ENCODE measurements around the gene ATRNL1. TPM values are rescaled to one million over a fixed set of nuclear protein-coding genes. Genes with fewer than 3 reads are reported as not detected.
"Not testable (repeated sequence)": the region's sequence is repeated elsewhere in the genome, so short reads cannot be mapped to it uniquely, and the experiment has no call there.

ATRNL1 gene
- total RNA-seq, 4 donors from 2014 or later, result 0.34 to 1.1 (median 0.55) TPM

DNA sequence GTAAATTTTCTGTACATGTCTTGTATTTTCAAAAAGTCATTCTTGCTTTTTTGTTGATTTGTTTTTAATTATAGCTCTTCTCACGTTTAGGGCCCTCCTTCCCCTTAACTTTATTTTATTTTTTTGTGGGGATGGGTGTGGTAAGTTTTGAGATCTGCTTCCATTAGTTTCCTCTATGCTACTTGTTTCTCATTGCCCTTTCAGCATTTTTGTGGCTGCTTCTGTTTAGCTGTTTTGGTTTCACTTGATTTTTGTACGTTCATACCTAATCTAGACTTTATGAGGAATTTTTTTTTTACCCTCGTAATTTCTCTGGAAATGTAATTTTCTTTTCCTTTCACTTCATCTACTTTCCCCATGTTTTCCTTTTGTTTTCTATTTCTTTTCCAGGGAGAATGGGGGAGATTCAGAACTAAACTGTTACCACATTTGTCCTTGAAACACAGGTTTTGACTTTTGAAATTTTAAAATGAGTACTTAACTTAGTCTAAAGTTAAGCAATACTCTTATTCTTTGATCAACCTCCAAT lies 80.8 kb downstream of the ATRNL1 start:
- no peak for DNase-seq (ENCODE audit: low spot score in 2 of 2)

DNA sequence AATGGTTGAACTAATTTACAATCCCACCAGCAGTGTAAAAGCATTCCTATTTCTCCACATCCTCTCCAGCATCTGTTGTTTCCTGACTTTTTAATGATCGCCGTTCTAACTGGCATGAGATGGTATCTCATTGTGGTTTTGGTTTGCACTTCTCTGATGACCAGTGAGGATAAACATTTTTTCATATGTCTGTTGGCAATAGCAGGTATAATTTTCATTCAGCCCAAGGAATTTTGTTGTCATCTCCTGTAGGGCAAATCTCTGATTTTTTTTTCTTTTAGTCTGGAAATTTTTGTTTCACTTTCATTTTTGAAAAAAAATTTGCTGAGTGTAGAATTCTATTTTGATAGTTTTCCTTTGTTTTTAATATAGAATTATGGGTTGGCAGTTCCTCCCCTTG lies 114.1 kb downstream of the ATRNL1 start:
- intact Hi-C loops (cut with DNase I; ENCODE audit: low total_unique reads), result not testable (repeated sequence)

More for the DNA sequence above, 80.8 kb downstream of the ATRNL1 start:
- no peak for TF ChIP-seq POLR2A (IDR thresholded peaks at IDR 0.05)
- TF ChIP-seq, protein P1, sequence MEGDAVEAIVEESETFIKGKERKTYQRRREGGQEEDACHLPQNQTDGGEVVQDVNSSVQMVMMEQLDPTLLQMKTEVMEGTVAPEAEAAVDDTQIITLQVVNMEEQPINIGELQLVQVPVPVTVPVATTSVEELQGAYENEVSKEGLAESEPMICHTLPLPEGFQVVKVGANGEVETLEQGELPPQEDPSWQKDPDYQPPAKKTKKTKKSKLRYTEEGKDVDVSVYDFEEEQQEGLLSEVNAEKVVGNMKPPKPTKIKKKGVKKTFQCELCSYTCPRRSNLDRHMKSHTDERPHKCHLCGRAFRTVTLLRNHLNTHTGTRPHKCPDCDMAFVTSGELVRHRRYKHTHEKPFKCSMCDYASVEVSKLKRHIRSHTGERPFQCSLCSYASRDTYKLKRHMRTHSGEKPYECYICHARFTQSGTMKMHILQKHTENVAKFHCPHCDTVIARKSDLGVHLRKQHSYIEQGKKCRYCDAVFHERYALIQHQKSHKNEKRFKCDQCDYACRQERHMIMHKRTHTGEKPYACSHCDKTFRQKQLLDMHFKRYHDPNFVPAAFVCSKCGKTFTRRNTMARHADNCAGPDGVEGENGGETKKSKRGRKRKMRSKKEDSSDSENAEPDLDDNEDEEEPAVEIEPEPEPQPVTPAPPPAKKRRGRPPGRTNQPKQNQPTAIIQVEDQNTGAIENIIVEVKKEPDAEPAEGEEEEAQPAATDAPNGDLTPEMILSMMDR (IDR thresholded peaks at IDR 0.05), result no peak
- intact Hi-C loops (cut with DNase I; ENCODE audit: low total_unique reads), result no loop called here
- H3K4me3 ChIP-seq (ENCODE audit: low read depth, poor library complexity, severe bottlenecking), result no peak overlapping the region
- 74 to 77% methylated on average over 3 of the region's 3 CpGs for WGBS, 2 donors

DNA sequence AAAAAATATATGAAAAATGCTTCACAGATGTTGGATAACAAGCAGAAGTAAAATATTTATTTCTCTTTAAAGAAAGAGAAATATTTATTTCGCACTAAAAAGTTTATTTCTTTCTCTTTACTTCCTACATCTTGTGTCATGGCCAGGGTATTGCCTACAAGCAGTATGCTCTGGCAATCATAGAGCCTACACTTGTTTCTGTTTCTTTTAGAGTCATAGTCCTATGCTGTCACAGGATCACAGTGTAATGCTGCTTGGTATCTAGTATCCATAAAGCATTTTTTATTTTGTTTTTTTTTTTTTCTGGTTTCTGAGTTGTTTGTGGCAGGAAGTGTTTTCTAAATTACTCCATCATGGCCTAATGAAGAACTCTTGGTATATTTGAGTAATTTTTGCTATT lies 116.0 kb downstream of the ATRNL1 start:
- TF ChIP-seq, protein P1 (IDR thresholded peaks at IDR 0.05), result no peak
- TF ChIP-seq POLR2A (IDR thresholded peaks at IDR 0.05), result no peak
- H3K4me3 ChIP-seq (ENCODE audit: low read depth, poor library complexity, severe bottlenecking), result no peak overlapping the region
- DNase-seq (ENCODE audit: low spot score in 2 of 2), result no peak
- WGBS, 2 donors, result 60 to 67% methylated on average over 1 of the region's 1 CpG
- intact Hi-C loops (cut with DNase I; ENCODE audit: low total_unique reads), result no loop called here

More for the DNA sequence above, 114.1 kb downstream of the ATRNL1 start:
- WGBS, 2 donors, result 68 to 84% methylated on average over 2 of the region's 2 CpGs
- DNase-seq (ENCODE audit: low spot score in 2 of 2); H3K4me3 ChIP-seq (ENCODE audit: low read depth, poor library complexity, severe bottlenecking): not testable (repeated sequence)

DNA sequence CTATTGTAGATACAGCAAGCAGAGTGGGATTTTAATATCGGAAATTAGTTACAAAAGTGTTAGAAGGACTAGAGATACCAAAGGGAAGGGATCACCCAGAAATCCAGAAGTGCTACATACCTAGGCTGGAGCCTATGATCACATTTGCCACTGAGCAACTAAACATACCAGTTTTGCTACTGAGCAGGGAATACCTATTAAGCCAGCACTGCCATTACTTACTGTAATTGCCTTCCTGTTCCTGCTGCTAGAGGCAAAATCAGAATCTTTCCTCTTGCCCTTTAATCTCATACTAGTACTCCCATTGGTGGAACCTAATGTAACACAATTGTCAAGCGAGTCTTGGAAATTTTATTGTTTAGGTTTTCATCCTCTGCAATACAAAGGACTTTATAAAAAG lies 121.7 kb downstream of the ATRNL1 start:
- intact Hi-C loops (cut with DNase I; ENCODE audit: low total_unique reads), result no loop called here
- TF ChIP-seq, protein P1 (IDR thresholded peaks at IDR 0.05), result no peak
- TF ChIP-seq POLR2A (IDR thresholded peaks at IDR 0.05), result no peak
- no peak for DNase-seq (ENCODE audit: low spot score in 2 of 2)
- no peak overlapping the region for H3K4me3 ChIP-seq (ENCODE audit: low read depth, poor library complexity, severe bottlenecking)
- 82 to 83% methylated on average over 2 of the region's 2 CpGs for WGBS, 2 donors

DNA sequence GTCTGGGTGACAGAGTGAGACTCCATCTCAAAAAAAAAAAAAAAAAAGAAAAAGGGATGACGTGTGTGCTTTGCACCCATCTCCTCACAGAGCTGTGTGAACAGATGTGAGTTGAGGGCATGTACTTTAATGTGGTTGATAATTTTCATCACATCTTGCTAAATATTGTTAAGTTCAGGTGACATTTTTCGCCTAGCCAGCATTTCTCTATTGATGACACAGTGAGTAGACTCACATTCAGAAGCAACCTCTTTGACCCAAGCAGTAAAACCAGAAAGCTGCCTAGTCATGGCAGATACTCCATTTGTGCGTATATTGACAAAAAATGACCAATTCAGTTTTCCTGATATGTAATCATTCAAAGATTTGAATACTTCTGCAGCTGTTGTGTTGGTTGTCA lies 126.0 kb downstream of the ATRNL1 start:
- H3K4me3 ChIP-seq (ENCODE audit: low read depth, poor library complexity, severe bottlenecking), result no peak overlapping the region
- TF ChIP-seq, protein P1 (IDR thresholded peaks at IDR 0.05), result no peak
- TF ChIP-seq POLR2A (IDR thresholded peaks at IDR 0.05), result no peak
- intact Hi-C loops (cut with DNase I; ENCODE audit: low total_unique reads), result no loop called here
- no peak for DNase-seq (ENCODE audit: low spot score in 2 of 2)
- WGBS, 2 donors, result 86 to 92% methylated on average over 3 of the region's 3 CpGs

DNA sequence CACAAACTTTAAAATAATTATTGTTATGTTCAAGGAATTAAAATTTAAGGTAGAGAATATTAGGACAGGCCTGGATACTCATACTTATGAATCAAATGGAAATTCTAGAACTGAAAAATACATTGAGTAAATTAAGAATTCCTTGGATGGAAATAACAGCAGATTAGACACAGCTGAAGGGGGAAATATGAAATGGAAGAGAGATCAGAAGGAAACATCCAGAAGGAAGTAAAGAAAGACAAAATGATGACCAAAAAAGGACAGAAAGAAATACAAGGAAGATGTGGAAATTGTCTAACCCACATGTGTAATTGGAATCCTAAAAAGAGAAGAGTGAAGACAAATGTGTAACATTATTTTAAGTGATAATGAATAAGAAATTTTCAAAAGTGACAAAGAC lies 128.9 kb downstream of the ATRNL1 start:
- intact Hi-C loops (cut with DNase I; ENCODE audit: low total_unique reads), result no loop called here
- TF ChIP-seq, protein P1 (IDR thresholded peaks at IDR 0.05), result no peak
- no peak for TF ChIP-seq POLR2A (IDR thresholded peaks at IDR 0.05)
- DNase-seq (ENCODE audit: low spot score in 2 of 2), result no peak

More for the DNA sequence above, 128.9 kb downstream of the ATRNL1 start:
- H3K4me3 ChIP-seq (ENCODE audit: low read depth, poor library complexity, severe bottlenecking), result no peak overlapping the region
